ENCODE results near the gene RRN3.
"Not testable (repeated sequence)": the region's sequence is repeated elsewhere in the genome, so short reads cannot be mapped to it uniquely, and the experiment has no call there.

Gene RRN3

DNA sequence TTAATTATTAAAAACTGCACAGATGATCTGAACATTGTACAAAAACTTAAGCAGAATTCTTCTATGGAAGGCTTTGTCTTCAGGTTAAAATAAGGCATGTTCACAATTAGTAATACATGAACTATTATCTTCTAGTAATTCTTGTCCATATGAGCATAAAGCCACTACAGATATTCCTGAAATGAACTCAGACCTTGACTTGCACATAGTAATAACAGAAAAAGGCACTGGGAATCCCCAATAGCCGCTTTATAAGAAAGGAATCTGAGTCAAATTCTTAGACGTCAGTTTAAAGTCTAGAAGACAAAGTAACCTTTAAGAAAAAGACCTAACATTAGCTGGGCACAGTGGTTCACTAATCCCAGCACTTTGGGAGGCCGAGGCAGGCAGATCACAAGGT is 11.3 kb downstream of the RRN3 start:
- peaks cover 47% of the 10 kb centered on the region for H3K36me3 ChIP-seq (ENCODE audit: control insufficient read depth, insufficient read depth, low read length)
- not testable (repeated sequence) for H3K4me3 ChIP-seq (ENCODE audit: extremely low read depth, insufficient read depth, low read length, poor library complexity, severe bottlenecking); H3K4me1 ChIP-seq (ENCODE audit: control insufficient read depth, insufficient read depth, low read length, poor library complexity, severe bottlenecking); H3K9me3 ChIP-seq (ENCODE audit: control insufficient read depth, low read length); H3K27ac ChIP-seq (ENCODE audit: low read depth, low read length, severe bottlenecking)
- WGBS, 2 experiments (ENCODE audit: insufficient coverage in 2 of 2) = 84 to 100% methylated on average over 2 to 3 of the region's 3 CpGs

DNA sequence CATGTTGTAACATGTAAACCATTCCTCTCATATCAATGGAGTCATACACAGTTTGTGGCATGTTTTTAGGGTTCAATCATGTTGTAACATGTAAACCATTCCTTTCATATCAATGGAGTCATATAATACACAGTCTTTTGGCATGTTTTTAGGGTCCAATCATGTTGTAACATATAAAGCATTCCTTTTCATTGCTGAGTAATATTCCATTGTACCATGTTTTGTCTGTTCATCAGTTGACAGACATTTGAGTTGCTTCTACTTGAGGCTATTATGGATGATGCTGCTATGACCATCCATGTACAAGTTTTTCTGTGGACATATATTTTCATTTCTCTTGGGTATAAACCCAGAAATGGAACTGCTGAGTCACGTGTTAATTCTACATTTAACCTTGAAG is 13.2 kb downstream of the RRN3 start:
- not testable (repeated sequence) for H3K27ac ChIP-seq (ENCODE audit: low read depth, low read length, severe bottlenecking); H3K9me3 ChIP-seq (ENCODE audit: control insufficient read depth, low read length); H3K4me1 ChIP-seq (ENCODE audit: control insufficient read depth, insufficient read depth, low read length, poor library complexity, severe bottlenecking); H3K4me3 ChIP-seq (ENCODE audit: extremely low read depth, insufficient read depth, low read length, poor library complexity, severe bottlenecking)
- 80 to 100% methylated on average over 1 of the region's 1 CpG for WGBS, 2 experiments (ENCODE audit: insufficient coverage in 2 of 2)
- peaks cover 55% of the 10 kb centered on the region for H3K36me3 ChIP-seq (ENCODE audit: control insufficient read depth, insufficient read depth, low read length)

DNA sequence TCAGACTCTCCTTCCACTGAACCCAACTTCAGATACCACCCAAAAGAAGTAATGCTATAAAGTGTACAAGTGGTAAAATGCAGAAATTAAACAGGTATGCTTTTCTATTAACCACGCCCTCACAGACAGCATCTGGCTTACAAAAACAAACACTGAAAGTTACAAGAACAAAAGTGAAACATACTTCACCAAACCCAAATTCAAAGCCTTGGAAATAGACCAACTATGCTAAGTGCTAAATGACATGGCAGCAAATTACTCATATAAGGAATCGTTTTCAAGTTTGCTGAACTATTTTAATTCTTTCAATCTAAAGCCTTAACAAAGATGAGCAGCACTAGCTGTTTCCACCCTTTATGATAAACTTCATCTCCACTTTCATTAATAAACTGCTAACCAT is 17.9 kb downstream of the RRN3 start:
- H3K36me3 ChIP-seq (ENCODE audit: control insufficient read depth, insufficient read depth, low read length) = peaks cover 58% of the 10 kb centered on the region
- whole genome bisulfite sequencing, 2 experiments (ENCODE audit: insufficient coverage in 2 of 2) = 100% methylated on average over 1 of the region's 2 CpGs; no CpG with 5 or more reads in 1 of the 2 experiments
- H3K27ac ChIP-seq (ENCODE audit: low read depth, low read length, severe bottlenecking); H3K9me3 ChIP-seq (ENCODE audit: control insufficient read depth, low read length); H3K4me1 ChIP-seq (ENCODE audit: control insufficient read depth, insufficient read depth, low read length, poor library complexity, severe bottlenecking); H3K4me3 ChIP-seq (ENCODE audit: extremely low read depth, insufficient read depth, low read length, poor library complexity, severe bottlenecking): not testable (repeated sequence)

DNA sequence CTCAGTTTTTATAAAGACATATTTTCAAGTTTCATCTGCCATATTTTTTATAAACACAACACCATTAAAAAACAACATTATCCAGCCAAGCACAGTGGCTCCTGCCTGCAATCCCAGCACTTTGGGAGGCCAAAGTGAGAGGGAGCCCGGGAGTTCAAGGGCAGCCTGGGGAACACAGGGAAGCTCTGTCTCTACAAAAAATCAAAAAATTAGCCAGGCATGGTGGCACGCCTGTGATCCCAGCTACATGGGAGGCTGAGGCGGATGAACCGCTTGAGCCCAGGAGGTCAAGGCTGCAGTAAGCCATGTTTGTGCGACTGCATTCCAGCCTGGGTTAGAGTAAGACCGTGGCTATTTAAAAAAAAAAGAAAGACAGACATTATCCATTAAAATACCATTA is 21.0 kb downstream of the RRN3 start:
- 88 to 95% methylated on average over 2 to 5 of the region's 6 CpGs for WGBS, 2 experiments (ENCODE audit: insufficient coverage in 2 of 2)
- peaks cover 61% of the 10 kb centered on the region for H3K36me3 ChIP-seq (ENCODE audit: control insufficient read depth, insufficient read depth, low read length)
- H3K4me1 ChIP-seq (ENCODE audit: control insufficient read depth, insufficient read depth, low read length, poor library complexity, severe bottlenecking) = no peaks in the 10 kb centered on the region
- H3K27ac ChIP-seq (ENCODE audit: low read depth, low read length, severe bottlenecking) = no peak overlapping the region
- no peaks in the 10 kb centered on the region for H3K9me3 ChIP-seq (ENCODE audit: control insufficient read depth, low read length)
- no peak overlapping the region for H3K4me3 ChIP-seq (ENCODE audit: extremely low read depth, insufficient read depth, low read length, poor library complexity, severe bottlenecking)

DNA sequence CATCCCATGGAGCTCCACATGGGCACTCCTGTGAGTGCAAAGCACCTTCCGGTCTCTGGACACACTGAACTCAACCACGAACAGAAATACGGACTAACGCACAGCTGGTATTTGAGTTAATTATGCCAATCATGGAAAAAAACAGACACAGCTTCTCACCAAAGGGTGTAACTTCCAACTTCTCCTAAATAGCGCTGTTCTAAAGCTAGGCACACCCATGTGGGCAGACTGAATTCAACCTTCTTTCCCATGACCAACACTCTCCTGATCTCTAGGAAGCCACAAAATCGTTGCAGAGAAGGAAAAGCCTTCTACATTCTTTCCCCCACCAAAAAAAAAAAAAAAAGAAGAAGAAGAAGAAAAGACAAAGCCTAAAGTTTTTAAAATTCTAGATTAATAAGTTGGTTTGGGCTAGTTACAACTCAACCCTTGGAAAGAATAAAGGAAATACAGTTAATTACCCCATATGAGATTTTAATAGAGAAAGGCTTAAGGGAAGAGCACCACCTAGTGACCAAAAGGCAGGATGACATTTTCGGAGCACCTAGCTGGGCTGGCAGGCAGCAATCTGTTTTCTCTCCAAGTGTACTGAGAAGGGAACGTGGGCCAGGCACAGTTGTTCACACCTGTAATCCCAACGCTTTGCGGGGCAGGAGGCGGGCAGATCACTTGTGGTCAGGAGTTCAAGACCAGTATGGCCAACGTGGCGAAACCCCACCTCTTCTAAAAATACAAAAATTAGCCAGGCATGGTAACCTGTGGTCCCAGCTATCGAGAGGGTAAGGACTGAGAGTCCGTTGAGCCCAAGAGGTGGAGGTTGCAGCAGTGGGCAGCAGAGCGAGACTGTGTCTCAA is 21.9 kb downstream of the RRN3 start:
- 66 to 93% methylated on average over 3 to 5 of the region's 16 CpGs for WGBS, 2 experiments (ENCODE audit: insufficient coverage in 2 of 2)

DNA sequence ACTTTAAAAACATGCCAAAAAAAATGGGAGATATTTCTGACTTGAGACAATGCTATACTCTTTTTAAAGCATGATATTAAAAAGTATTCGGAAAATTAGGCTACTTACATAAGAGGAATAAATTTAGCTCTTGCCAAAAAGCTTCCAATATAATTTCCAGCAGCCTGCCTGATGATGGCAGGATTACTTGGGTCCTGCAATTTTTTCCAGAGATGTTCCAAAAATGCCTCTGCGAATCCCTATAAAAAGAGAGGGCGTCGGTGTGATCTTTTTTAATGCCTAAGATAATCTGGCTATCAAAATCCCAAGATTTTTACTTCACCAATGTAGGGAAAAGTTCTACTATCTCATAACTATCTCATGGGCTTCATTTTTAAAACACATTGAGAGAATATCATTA is 23.1 kb downstream of the RRN3 start:
- H3K27ac ChIP-seq (ENCODE audit: low read depth, low read length, severe bottlenecking); H3K9me3 ChIP-seq (ENCODE audit: control insufficient read depth, low read length); H3K4me1 ChIP-seq (ENCODE audit: control insufficient read depth, insufficient read depth, low read length, poor library complexity, severe bottlenecking); H3K4me3 ChIP-seq (ENCODE audit: extremely low read depth, insufficient read depth, low read length, poor library complexity, severe bottlenecking): not testable (repeated sequence)
- H3K36me3 ChIP-seq (ENCODE audit: control insufficient read depth, insufficient read depth, low read length) = peaks cover 61% of the 10 kb centered on the region
- WGBS, 2 experiments (ENCODE audit: insufficient coverage in 2 of 2) = no CpG with 5 or more reads among the region's 4 CpGs

More for the DNA sequence above, 21.9 kb downstream of the RRN3 start:
- H3K36me3 ChIP-seq (ENCODE audit: control insufficient read depth, insufficient read depth, low read length) = peaks cover 64% of the 10 kb centered on the region
- not testable (repeated sequence) for H3K9me3 ChIP-seq (ENCODE audit: control insufficient read depth, low read length); H3K4me3 ChIP-seq (ENCODE audit: extremely low read depth, insufficient read depth, low read length, poor library complexity, severe bottlenecking); H3K4me1 ChIP-seq (ENCODE audit: control insufficient read depth, insufficient read depth, low read length, poor library complexity, severe bottlenecking); H3K27ac ChIP-seq (ENCODE audit: low read depth, low read length, severe bottlenecking)

DNA sequence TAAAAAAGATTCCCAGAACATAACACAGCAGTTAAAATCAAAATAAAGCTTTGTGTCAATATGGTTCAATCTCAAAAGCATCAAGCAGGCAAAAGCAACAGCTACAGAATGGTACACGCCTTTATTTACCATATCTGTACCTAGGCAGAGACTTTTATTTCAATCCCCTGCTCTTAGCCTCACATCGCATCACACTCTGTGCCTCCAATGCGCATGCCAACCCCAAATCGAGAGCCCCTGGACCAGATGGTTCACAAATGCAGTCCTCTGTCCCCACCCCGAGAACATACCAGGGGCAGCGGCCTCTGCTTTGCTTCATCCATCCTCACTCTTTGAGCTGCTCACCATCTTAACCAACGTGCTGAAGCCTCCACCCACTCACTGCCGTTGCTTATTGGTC is 27.4 kb downstream of the RRN3 start:
- not testable (repeated sequence) for H3K27ac ChIP-seq (ENCODE audit: low read depth, low read length, severe bottlenecking); H3K4me3 ChIP-seq (ENCODE audit: extremely low read depth, insufficient read depth, low read length, poor library complexity, severe bottlenecking); H3K4me1 ChIP-seq (ENCODE audit: control insufficient read depth, insufficient read depth, low read length, poor library complexity, severe bottlenecking); H3K9me3 ChIP-seq (ENCODE audit: control insufficient read depth, low read length)
- H3K36me3 ChIP-seq (ENCODE audit: control insufficient read depth, insufficient read depth, low read length) = peaks cover 56% of the 10 kb centered on the region
- 100% methylated on average over 1 of the region's 8 CpGs for WGBS, 2 experiments (ENCODE audit: insufficient coverage in 2 of 2)

DNA sequence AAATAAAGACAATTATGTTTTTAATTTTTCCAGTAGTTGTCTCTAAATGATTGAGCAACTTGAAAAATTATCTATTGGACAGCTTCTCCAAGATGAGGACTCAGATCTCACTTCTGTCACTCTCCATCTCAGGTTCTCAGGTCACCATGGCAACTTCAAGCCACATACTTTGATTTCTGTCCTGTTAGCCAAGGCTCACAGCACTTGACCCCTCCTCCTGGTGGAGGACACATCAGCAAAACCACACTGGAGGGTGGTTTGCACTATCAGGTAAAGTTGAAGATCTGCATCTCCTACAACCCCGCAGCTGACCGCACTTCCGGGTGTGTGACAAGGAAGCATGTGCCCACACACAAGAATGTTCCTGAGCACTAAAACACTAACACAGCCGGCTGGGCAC is 28.1 kb downstream of the RRN3 start:
- H3K9me3 ChIP-seq (ENCODE audit: control insufficient read depth, low read length); H3K4me3 ChIP-seq (ENCODE audit: extremely low read depth, insufficient read depth, low read length, poor library complexity, severe bottlenecking); H3K4me1 ChIP-seq (ENCODE audit: control insufficient read depth, insufficient read depth, low read length, poor library complexity, severe bottlenecking); H3K27ac ChIP-seq (ENCODE audit: low read depth, low read length, severe bottlenecking): not testable (repeated sequence)
- no CpG with 5 or more reads among the region's 4 CpGs for WGBS, 2 experiments (ENCODE audit: insufficient coverage in 2 of 2)
- peaks cover 63% of the 10 kb centered on the region for H3K36me3 ChIP-seq (ENCODE audit: control insufficient read depth, insufficient read depth, low read length)

DNA sequence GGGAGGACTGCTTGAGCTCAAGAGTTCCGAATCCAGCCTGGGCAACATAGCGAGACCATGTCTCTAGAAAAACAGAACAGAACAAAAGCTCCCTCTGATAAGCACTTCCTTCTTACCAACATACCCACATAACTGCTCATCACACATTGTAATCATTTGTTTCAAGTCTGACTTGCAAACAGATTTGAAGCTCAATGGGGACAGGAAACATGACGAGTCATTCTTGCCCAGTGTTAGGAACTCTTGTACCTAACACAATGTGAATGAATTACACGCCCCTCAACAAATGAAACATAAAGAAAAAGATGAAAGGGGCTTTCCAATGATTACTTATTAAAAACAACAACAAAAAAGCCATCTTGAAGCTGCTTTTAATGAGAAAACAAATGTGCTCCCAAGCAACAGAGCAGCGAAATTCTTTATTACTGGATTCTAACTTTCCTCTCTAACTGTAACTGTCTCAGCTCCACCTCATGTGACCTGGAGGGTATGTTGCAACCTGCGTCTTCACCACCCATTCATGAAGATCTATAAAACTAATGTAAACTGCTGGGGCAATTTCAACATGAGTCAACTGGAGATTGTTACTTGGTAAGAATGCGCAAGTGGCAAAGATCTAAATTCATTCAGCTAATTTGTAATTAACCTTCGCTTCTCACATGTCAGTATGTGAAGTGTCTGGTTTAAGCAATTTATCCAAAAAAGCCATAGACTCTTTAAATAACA is 31.8 kb downstream of the RRN3 start:
- Histone ChIP-seq H3K36me3 (ENCODE audit: control insufficient read depth, insufficient read depth, low read length) (peaks cover 75% of the 10 kb centered on the region), H3K27ac (ENCODE audit: low read depth, low read length, severe bottlenecking) (peak overlapping the region; percentile 64)
- WGBS, 2 experiments (ENCODE audit: insufficient coverage in 2 of 2) = 92% methylated on average over 3 of the region's 8 CpGs; no CpG with 5 or more reads in 1 of the 2 experiments
- not testable (repeated sequence) for H3K4me1 ChIP-seq (ENCODE audit: control insufficient read depth, insufficient read depth, low read length, poor library complexity, severe bottlenecking); H3K4me3 ChIP-seq (ENCODE audit: extremely low read depth, insufficient read depth, low read length, poor library complexity, severe bottlenecking); H3K9me3 ChIP-seq (ENCODE audit: control insufficient read depth, low read length)

DNA sequence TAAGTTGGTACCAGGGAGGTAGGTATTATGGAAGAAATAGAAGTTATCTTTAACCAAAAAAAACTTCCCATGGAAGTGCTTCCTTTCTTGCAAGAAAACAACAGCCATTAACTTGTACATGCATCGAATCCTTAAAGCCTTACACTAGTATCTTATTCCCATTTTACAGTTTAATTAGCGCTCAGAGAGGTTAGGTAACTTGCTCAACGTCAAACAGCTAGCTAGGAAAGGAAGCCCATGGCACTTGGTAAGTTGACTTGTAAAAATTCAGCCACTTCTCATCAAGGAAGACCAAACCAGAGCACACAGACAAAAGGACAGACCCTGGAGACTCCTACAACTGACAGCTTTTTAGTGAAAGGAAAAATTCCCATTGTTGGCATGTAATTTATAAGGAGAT is 34.7 kb downstream of the RRN3 start:
- Histone ChIP-seq H3K4me1 (ENCODE audit: control insufficient read depth, insufficient read depth, low read length, poor library complexity, severe bottlenecking) (no peaks in the 10 kb centered on the region), H3K4me3 (ENCODE audit: extremely low read depth, insufficient read depth, low read length, poor library complexity, severe bottlenecking) (no peak overlapping the region), H3K27ac (ENCODE audit: low read depth, low read length, severe bottlenecking) (no peak overlapping the region), H3K9me3 (ENCODE audit: control insufficient read depth, low read length) (no peaks in the 10 kb centered on the region), H3K36me3 (ENCODE audit: control insufficient read depth, insufficient read depth, low read length) (peaks cover 62% of the 10 kb centered on the region)
- WGBS, 2 experiments (ENCODE audit: insufficient coverage in 2 of 2) = 100% methylated on average over 2 of the region's 3 CpGs
